ENCODE data around the gene MMP13.

- TF ChIP-seq, protein P1, sequence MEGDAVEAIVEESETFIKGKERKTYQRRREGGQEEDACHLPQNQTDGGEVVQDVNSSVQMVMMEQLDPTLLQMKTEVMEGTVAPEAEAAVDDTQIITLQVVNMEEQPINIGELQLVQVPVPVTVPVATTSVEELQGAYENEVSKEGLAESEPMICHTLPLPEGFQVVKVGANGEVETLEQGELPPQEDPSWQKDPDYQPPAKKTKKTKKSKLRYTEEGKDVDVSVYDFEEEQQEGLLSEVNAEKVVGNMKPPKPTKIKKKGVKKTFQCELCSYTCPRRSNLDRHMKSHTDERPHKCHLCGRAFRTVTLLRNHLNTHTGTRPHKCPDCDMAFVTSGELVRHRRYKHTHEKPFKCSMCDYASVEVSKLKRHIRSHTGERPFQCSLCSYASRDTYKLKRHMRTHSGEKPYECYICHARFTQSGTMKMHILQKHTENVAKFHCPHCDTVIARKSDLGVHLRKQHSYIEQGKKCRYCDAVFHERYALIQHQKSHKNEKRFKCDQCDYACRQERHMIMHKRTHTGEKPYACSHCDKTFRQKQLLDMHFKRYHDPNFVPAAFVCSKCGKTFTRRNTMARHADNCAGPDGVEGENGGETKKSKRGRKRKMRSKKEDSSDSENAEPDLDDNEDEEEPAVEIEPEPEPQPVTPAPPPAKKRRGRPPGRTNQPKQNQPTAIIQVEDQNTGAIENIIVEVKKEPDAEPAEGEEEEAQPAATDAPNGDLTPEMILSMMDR (IDR thresholded peaks at IDR 0.05; ENCODE audit: insufficient read depth, low read depth, low read length), result no peak
- TF ChIP-seq EZH2 (IDR thresholded peaks at IDR 0.05; ENCODE audit: insufficient read depth, low read length), result no peak
Measured at GRCh38 chr11:102900346-102900745, 55.2 kb downstream of the MMP13 start.

All from astrocyte (in vitro differentiated cells and primary cell).